Amniotic epithelial cell (primary cell): ENCODE data around the gene ERRFI1.

Experiments
- DNase-seq: peaks from one replicate; pipeline ENCODE4 v3.0.0-alpha.2; 2010; ENCODE audit warnings: low read depth

ERRFI1 gene

GRCh38 chr1:8043621-8044020, 17.5 kb upstream of the ERRFI1 start:
- no peak for DNase-seq

- no peak for DNase-seq
These were observed 16.0 kb upstream of the ERRFI1 start for GRCh38 chr1:8042134-8042533.

- peak; percentile 98 for DNase-seq
These were observed 14.5 kb upstream of the ERRFI1 start for GRCh38 chr1:8040586-8040985.

- no peak for DNase-seq
These were observed 13.0 kb upstream of the ERRFI1 start for GRCh38 chr1:8039071-8039470.

- no peak for DNase-seq
These were observed 9.2 kb upstream of the ERRFI1 start for GRCh38 chr1:8035289-8035688.

- no peak for DNase-seq
These were observed 7.2 kb upstream of the ERRFI1 start for GRCh38 chr1:8033322-8033721.

GRCh38 chr1:8032366-8032910, 6.3 kb upstream of the ERRFI1 start:
- peak; percentile 54 for DNase-seq

GRCh38 chr1:8031176-8031785, 5.2 kb upstream of the ERRFI1 start:
- peak; percentile 67 for DNase-seq

GRCh38 chr1:8028571-8028910, 2.4 kb upstream of the ERRFI1 start:
- DNase-seq, result no peak

GRCh38 chr1:8027748-8028570, 1.9 kb upstream of the ERRFI1 start:
- DNase-seq, result peak; percentile 87

GRCh38 chr1:8026976-8027747, 1.1 kb upstream of the ERRFI1 start:
- peak; percentile 88 for DNase-seq

GRCh38 chr1:8025671-8026144, 401 bp downstream of the ERRFI1 start:
- DNase-seq, result no peak

- DNase-seq, result peak; percentile 50
These were observed 943 bp downstream of the ERRFI1 start for GRCh38 chr1:8025061-8025670.

GRCh38 chr1:8024329-8024728, 1.8 kb downstream of the ERRFI1 start:
- peak; percentile 26 for DNase-seq

GRCh38 chr1:8023995-8024313, 2.2 kb downstream of the ERRFI1 start:
- DNase-seq, result peak; percentile 15

- no peak for DNase-seq
These were observed 2.7 kb downstream of the ERRFI1 start for GRCh38 chr1:8023287-8023994.

- peak; percentile 23 for DNase-seq
These were observed 3.5 kb downstream of the ERRFI1 start for GRCh38 chr1:8022395-8023286.

GRCh38 chr1:8021676-8022266, 4.3 kb downstream of the ERRFI1 start:
- DNase-seq, result peak; percentile 59

GRCh38 chr1:8020032-8020431, 6.1 kb downstream of the ERRFI1 start:
- DNase-seq, result peak; percentile 74

- no peak for DNase-seq
These were observed 6.9 kb downstream of the ERRFI1 start for GRCh38 chr1:8019229-8019620.
